ENCODE results near the gene POU6F2.

POU6F2 gene

GRCh38 chr7:39504963-39505362 lies 527.3 kb downstream of the POU6F2 start:
- DNase-seq: peak in 1 of 2 donors; percentile 20
- TF ChIP-seq CTCF (IDR thresholded peaks at IDR 0.05): no peak
- no peak overlapping the region for H3K27ac ChIP-seq
- H3K36me3 ChIP-seq: no peaks in the 10 kb centered on the region
- intact Hi-C loops (cut with DNase I; ENCODE audit: low total_unique reads): no loop called here
- H3K4me3 ChIP-seq: no peak overlapping the region
- no peaks in the 10 kb centered on the region for H3K27me3 ChIP-seq
- H3K4me1 ChIP-seq: no peaks in the 10 kb centered on the region
- H3K9me3 ChIP-seq: no peaks in the 10 kb centered on the region

GRCh38 chr7:39507866-39508551 lies 530.3 kb downstream of the POU6F2 start:
- no peaks in the 10 kb centered on the region for H3K36me3 ChIP-seq
- no peaks in the 10 kb centered on the region for H3K4me1 ChIP-seq
- intact Hi-C loops (cut with DNase I; ENCODE audit: low total_unique reads): no loop called here
- TF ChIP-seq CTCF (IDR thresholded peaks at IDR 0.05): no peak
- DNase-seq: no peak
- no peak overlapping the region for H3K27ac ChIP-seq
- no peaks in the 10 kb centered on the region for H3K9me3 ChIP-seq
- H3K4me3 ChIP-seq: no peak overlapping the region
- H3K27me3 ChIP-seq: no peaks in the 10 kb centered on the region

GRCh38 chr7:39509436-39509835 lies 531.7 kb downstream of the POU6F2 start:
- TF ChIP-seq CTCF (IDR thresholded peaks at IDR 0.05): no peak
- Histone ChIP-seq H3K27me3 (no peaks in the 10 kb centered on the region), H3K27ac (no peak overlapping the region), H3K4me1 (no peaks in the 10 kb centered on the region), H3K4me3 (no peak overlapping the region), H3K9me3 (no peaks in the 10 kb centered on the region), H3K36me3 (no peaks in the 10 kb centered on the region)
- intact Hi-C loops (cut with DNase I; ENCODE audit: low total_unique reads): no loop called here
- DNase-seq: no peak

- H3K4me3 ChIP-seq: no peak overlapping the region
- no peak overlapping the region for H3K27ac ChIP-seq
- DNase-seq: no peak
- no peaks in the 10 kb centered on the region for H3K9me3 ChIP-seq
- TF ChIP-seq CTCF (IDR thresholded peaks at IDR 0.05): no peak
- no peaks in the 10 kb centered on the region for H3K36me3 ChIP-seq
- intact Hi-C loops (cut with DNase I; ENCODE audit: low total_unique reads): no loop called here
- no peaks in the 10 kb centered on the region for H3K4me1 ChIP-seq
- H3K27me3 ChIP-seq: no peaks in the 10 kb centered on the region
These were observed 532.2 kb downstream of the POU6F2 start for GRCh38 chr7:39509912-39510311.

GRCh38 chr7:39510864-39511354 lies 533.2 kb downstream of the POU6F2 start:
- no peak overlapping the region for H3K4me3 ChIP-seq
- no peak for TF ChIP-seq CTCF (IDR thresholded peaks at IDR 0.05)
- H3K9me3 ChIP-seq: no peaks in the 10 kb centered on the region
- no peaks in the 10 kb centered on the region for H3K36me3 ChIP-seq
- intact Hi-C loops (cut with DNase I; ENCODE audit: low total_unique reads): no loop called here
- H3K27ac ChIP-seq: no peak overlapping the region
- H3K27me3 ChIP-seq: no peaks in the 10 kb centered on the region
- no peak for DNase-seq
- H3K4me1 ChIP-seq: no peaks in the 10 kb centered on the region
